Nephron progenitor cell (in vitro differentiated cells): ENCODE data around the gene ANGPTL2.

ENCODE experiments used
- DNase-seq: peaks from one replicate; pipeline ENCODE4 v3.0.0; 2021
- H3K27ac Mint-ChIP-seq: 2 replicates; pipeline ENCODE4 v1.8.0; 2021; ENCODE audit warnings: mild to moderate bottlenecking, moderate library complexity, mixed read lengths
- H3K27me3 Mint-ChIP-seq: 2 replicates; pipeline ENCODE4 v1.8.0; 2021; ENCODE audit warnings: mild to moderate bottlenecking, low read depth, mixed read lengths; ENCODE audit not compliant: poor library complexity
- H3K36me3 Mint-ChIP-seq: 2 replicates; pipeline ENCODE4 v1.8.0; 2021; ENCODE audit warnings: low read depth, mixed read lengths
- H3K4me1 Mint-ChIP-seq: 2 replicates; pipeline ENCODE4 v1.8.0; 2021; ENCODE audit warnings: mixed read lengths
- H3K4me3 Mint-ChIP-seq: 2 replicates; pipeline ENCODE4 v1.8.0; 2021; ENCODE audit warnings: mild to moderate bottlenecking, moderate library complexity, mixed read lengths
- H3K9me3 Mint-ChIP-seq: 2 replicates; pipeline ENCODE4 v1.8.0; 2021; ENCODE audit warnings: mild to moderate bottlenecking, moderate library complexity, mixed read lengths
- CTCF ChIP-seq: fragments of 200-600 bp; sonication (generic); IDR thresholded peaks from 2 replicates; pipeline ENCODE4 v1.5.0; 2021; ENCODE audit warnings: antibody characterized with exemption

ANGPTL2 gene

GRCh38 chr9:127162864-127163365 lies 40.5 kb upstream of the ANGPTL2 start:
- DNase-seq = no peak
- Mint-ChIP-seq H3K36me3 (no peaks in the 10 kb centered on the region), H3K4me3 (no peak overlapping the region), H3K4me1 (peaks cover 12% of the 10 kb centered on the region), H3K27ac (no peak overlapping the region), H3K9me3 (no peaks in the 10 kb centered on the region), H3K27me3 (peaks cover 10% of the 10 kb centered on the region)
- TF ChIP-seq CTCF = no peak

- TF ChIP-seq CTCF = no peak
- DNase-seq = no peak
- H3K36me3 Mint-ChIP-seq = no peaks in the 10 kb centered on the region
- peaks cover 4% of the 10 kb centered on the region for H3K27me3 Mint-ChIP-seq
- peaks cover 12% of the 10 kb centered on the region for H3K4me1 Mint-ChIP-seq
- no peak overlapping the region for H3K27ac Mint-ChIP-seq
- H3K4me3 Mint-ChIP-seq = no peak overlapping the region
- H3K9me3 Mint-ChIP-seq = no peaks in the 10 kb centered on the region
These were observed 39.8 kb upstream of the ANGPTL2 start for GRCh38 chr9:127162046-127162863.

- no peak for TF ChIP-seq CTCF
- peaks cover 7% of the 10 kb centered on the region for H3K4me1 Mint-ChIP-seq
- H3K9me3 Mint-ChIP-seq = no peaks in the 10 kb centered on the region
These were observed 38.7 kb upstream of the ANGPTL2 start for GRCh38 chr9:127161081-127161624.

GRCh38 chr9:127159949-127160610 lies 37.6 kb upstream of the ANGPTL2 start:
- no peaks in the 10 kb centered on the region for H3K36me3 Mint-ChIP-seq
- H3K27me3 Mint-ChIP-seq = no peaks in the 10 kb centered on the region
- peaks cover 7% of the 10 kb centered on the region for H3K4me1 Mint-ChIP-seq
- no peak for TF ChIP-seq CTCF
- no peak overlapping the region for H3K4me3 Mint-ChIP-seq
- no peaks in the 10 kb centered on the region for H3K9me3 Mint-ChIP-seq
- no peak for DNase-seq
- no peak overlapping the region for H3K27ac Mint-ChIP-seq

More at GRCh38 chr9:127161081-127161624, 38.7 kb upstream of the ANGPTL2 start:
- no peaks in the 10 kb centered on the region for H3K36me3 Mint-ChIP-seq
- H3K27me3 Mint-ChIP-seq = no peaks in the 10 kb centered on the region
- no peak for DNase-seq
- no peak overlapping the region for H3K4me3 Mint-ChIP-seq
- H3K27ac Mint-ChIP-seq = no peak overlapping the region

GRCh38 chr9:127159325-127159801 lies 36.9 kb upstream of the ANGPTL2 start:
- no peaks in the 10 kb centered on the region for H3K9me3 Mint-ChIP-seq
- H3K36me3 Mint-ChIP-seq = no peaks in the 10 kb centered on the region
- H3K4me1 Mint-ChIP-seq = peaks cover 7% of the 10 kb centered on the region
- TF ChIP-seq CTCF = no peak
- DNase-seq = no peak
- no peaks in the 10 kb centered on the region for H3K27me3 Mint-ChIP-seq
- no peak overlapping the region for H3K4me3 Mint-ChIP-seq
- H3K27ac Mint-ChIP-seq = no peak overlapping the region
